ENCODE data around the gene PTPN9. TPM values are rescaled to one million over a fixed set of nuclear protein-coding genes. Genes with fewer than 3 reads are reported as not detected.

The PTPN9 gene
- total and polyA plus RNA-seq, 2 of the 4 experiments (the other 2 are of a cell fraction), result 26.5 to 38.9 TPM

GRCh38 chr15:75570126-75570845 lies 8.8 kb downstream of the PTPN9 start:
- Histone ChIP-seq H3K56ac (ENCODE audit: extremely low read depth, insufficient read depth, low read length) (no peak overlapping the region), H3K14ac (replicated peaks; ENCODE audit: low read depth, low read length) (no peak overlapping the region), H3K4me2 (ENCODE audit: low read depth, low read length) (no peak overlapping the region), H2AK9ac (replicated peaks; ENCODE audit: low read depth, low read length, poor library complexity) (no peak overlapping the region), H4K5ac (ENCODE audit: low read depth, low read length) (no peak overlapping the region), H2AK5ac (ENCODE audit: low read depth, low read length) (no peak overlapping the region), H2BK5ac (ENCODE audit: low read depth, low read length, poor library complexity, severe bottlenecking) (no peak overlapping the region), H3K9me3 (ENCODE audit: control insufficient read depth, insufficient read depth, low read length) (no peaks in the 10 kb centered on the region), H2BK20ac (ENCODE audit: low read depth, low read length) (no peak overlapping the region), H3K18ac (ENCODE audit: low read depth, low read length) (no peak overlapping the region), H2BK15ac (ENCODE audit: low read depth, low read length) (no peak overlapping the region), H3K4me1 (ENCODE audit: control insufficient read depth, insufficient read depth, low read length) (peaks cover 10% of the 10 kb centered on the region), H3K79me1 (ENCODE audit: low read depth in 1 of 2, low read length in 2 of 2) (peaks cover 20 to 56% of the 10 kb centered on the region in 2 experiments; a peak in 3 of 4 replicates), H3K36me3 (ENCODE audit: control insufficient read depth, insufficient read depth, low read length) (peaks cover 1% of the 10 kb centered on the region; the same call in 1 of the 2 replicates), H4K20me1 (ENCODE audit: insufficient read depth, low read length) (peaks cover 42% of the 10 kb centered on the region), H3K23ac (ENCODE audit: low read depth, low read length) (no peak overlapping the region), H3K9ac (ENCODE audit: low read depth, low read length) (no peak overlapping the region), H3K4ac (ENCODE audit: low read depth, low read length) (no peak overlapping the region), H2AFZ (replicated peaks; ENCODE audit: low read length, poor library complexity) (no peak overlapping the region), H3K27ac (ENCODE audit: insufficient read depth, low read length) (no peak overlapping the region), H4K91ac (ENCODE audit: insufficient read depth, low read depth, low read length) (no peak overlapping the region), H3K27me3 (ENCODE audit: control insufficient read depth, insufficient read depth, low read length) (no peaks in the 10 kb centered on the region), H3K9me1 (ENCODE audit: insufficient read depth, low read length) (peaks cover 11% of the 10 kb centered on the region), H4K8ac (ENCODE audit: low read depth in 2 of 2, low read length in 2 of 2) (no peak overlapping the region), H2BK120ac (ENCODE audit: low read depth, low read length) (no peak overlapping the region), H3K4me3 (ENCODE audit: insufficient read depth, low read depth, low read length) (no peak overlapping the region)
- ATAC-seq (ENCODE audit: low read depth), result no peak
- dilution Hi-C loops (cut with HindIII; ENCODE audit: low sequenced_read_pairs, unreplicated experiment) (no loop called here), intact Hi-C loops (cut with micrococcal nuclease) (no loop called here), in situ Hi-C loops (cut with MboI; ENCODE audit: low sequenced_read_pairs) (no loop called here)
- no CpG with 5 or more reads among the region's 8 CpGs for WGBS, 2 experiments (ENCODE audit: extremely low coverage in 2 of 2, insufficient read length in 1 of 2)
- TF ChIP-seq ELK1 (IDR thresholded peaks at IDR 0.05; ENCODE audit: borderline replicate concordance, low read depth, low read length) (no peak), CTCF (conservative IDR thresholded peaks at IDR 0.05; ENCODE audit: low read depth, low read length) (no peak), FOS (IDR thresholded peaks at IDR 0.05; ENCODE audit: low read depth, low read length) (no peak), RFX5 (IDR thresholded peaks at IDR 0.05; ENCODE audit: low read depth, low read length) (no peak), BHLHE40 (IDR thresholded peaks at IDR 0.05; ENCODE audit: low read depth, low read length) (no peak), MAZ (IDR thresholded peaks at IDR 0.05; ENCODE audit: borderline replicate concordance, low read depth, low read length) (no peak), NFE2L2 (IDR thresholded peaks at IDR 0.05; ENCODE audit: low read depth, low read length) (no peak), POLR2A (IDR thresholded peaks at IDR 0.05; ENCODE audit: low read depth, low read length) (no peak), MAFK (IDR thresholded peaks at IDR 0.05; ENCODE audit: low read depth, low read length) (no peak), RAD21 (IDR thresholded peaks at IDR 0.05; ENCODE audit: low read length) (no peak), SMC3 (IDR thresholded peaks at IDR 0.05; ENCODE audit: low read depth, low read length) (no peak), RCOR1 (IDR thresholded peaks at IDR 0.05; ENCODE audit: insufficient replicate concordance, low read length) (no peak), CEBPB (IDR thresholded peaks at IDR 0.05; ENCODE audit: low read depth, low read length) (no peak)
- DNase-seq, result no peak
- no TSS peak for BruUV-seq (replicated peaks)
- CTCF ChIA-PET, result no interaction called here
- POLR2A ChIA-PET (ENCODE audit: unreplicated experiment), result no interaction called here
